Vagina (tissue), 2 donors: ENCODE results near the gene CDC42SE1.

Experiments
- CTCF ChIP-seq, 3 experiments: fragments of 450-650 bp in 2 of 3; fragments of 200-600 bp in 1 of 3; sonication (generic) in 1 of 3; IDR thresholded peaks; one replicate each; pipeline ENCODE4 v1.5.1; 2017 to 2019; ENCODE audit warnings: antibody characterized with exemption in 3 of 3, mild to moderate bottlenecking in 2 of 3, moderate library complexity in 2 of 3
- POLR2A ChIP-seq, 2 donors: fragments of 450-650 bp; IDR thresholded peaks; one replicate each; pipeline ENCODE4 v1.6.1; 2017; ENCODE audit warnings: antibody characterized with exemption in 2 of 2, mild to moderate bottlenecking in 2 of 2, moderate library complexity in 2 of 2
- POLR2AphosphoS5 ChIP-seq, 2 donors: sonication (generic); formaldehyde crosslinking; IDR thresholded peaks; one replicate each; pipeline ENCODE4 v1.9.0; 2017; ENCODE audit warnings: antibody characterized with exemption in 2 of 2, mild to moderate bottlenecking in 2 of 2, low read depth in 1 of 2; ENCODE audit not compliant: insufficient read depth in 1 of 2

GRCh38 chr1:151049458-151049857 lies 10.0 kb downstream of the CDC42SE1 start:
- no peak for TF ChIP-seq POLR2AphosphoS5 (IDR thresholded peaks at IDR 0.05; ENCODE audit: insufficient read depth in 1 of 2, low read depth in 1 of 2)
- no peak for TF ChIP-seq POLR2A (IDR thresholded peaks at IDR 0.05)
- no peak for TF ChIP-seq CTCF (IDR thresholded peaks at IDR 0.05)
